CD4-positive, alpha-beta T cell treated with Interleukin-10 for 1 hour (primary cell): Measurements from ENCODE around the gene HLA-B.
"Not testable (repeated sequence)": the region's sequence is repeated elsewhere in the genome, so short reads cannot be mapped to it uniquely, and the experiment has no call there.

ENCODE experiments used
- DNase-seq: peaks from one replicate; pipeline ENCODE4 v3.0.0-alpha.2; 2020

The HLA-B gene

GRCh38 chr6:31381666-31382065, 24.7 kb upstream of the HLA-B start:
- no peak for DNase-seq

GRCh38 chr6:31379850-31380249, 22.9 kb upstream of the HLA-B start:
- DNase-seq = no peak

GRCh38 chr6:31378721-31379103, 21.7 kb upstream of the HLA-B start:
- DNase-seq = no peak

- DNase-seq = no peak
Observed at GRCh38 chr6:31378062-31378720, 21.2 kb upstream of the HLA-B start.

GRCh38 chr6:31377029-31377428, 20.1 kb upstream of the HLA-B start:
- no peak for DNase-seq

- DNase-seq = no peak
Observed at GRCh38 chr6:31375699-31376098, 18.7 kb upstream of the HLA-B start.

- not testable (repeated sequence) for DNase-seq
Observed at GRCh38 chr6:31374118-31374517, 17.1 kb upstream of the HLA-B start.

GRCh38 chr6:31368461-31368860, 11.5 kb upstream of the HLA-B start:
- DNase-seq = no peak

- peak; percentile 87 for DNase-seq
Observed at GRCh38 chr6:31366693-31367470, 9.9 kb upstream of the HLA-B start.

- DNase-seq = no peak
Observed at GRCh38 chr6:31365864-31366263, 8.9 kb upstream of the HLA-B start.

GRCh38 chr6:31363811-31364210, 6.8 kb upstream of the HLA-B start:
- DNase-seq = no peak

- no peak for DNase-seq
Observed at GRCh38 chr6:31362751-31363150, 5.8 kb upstream of the HLA-B start.

GRCh38 chr6:31359581-31359980, 2.6 kb upstream of the HLA-B start:
- no peak for DNase-seq

- DNase-seq = no peak
Observed at GRCh38 chr6:31358302-31358701, 1.3 kb upstream of the HLA-B start.

- DNase-seq = no peak
Observed at GRCh38 chr6:31357886-31358285, 907 bp upstream of the HLA-B start.

- peak; percentile 56 for DNase-seq
Observed at GRCh38 chr6:31356216-31356945, 598 bp downstream of the HLA-B start.

GRCh38 chr6:31355583-31355948, 1.4 kb downstream of the HLA-B start:
- DNase-seq = peak; percentile 40

GRCh38 chr6:31354864-31355582, 2.0 kb downstream of the HLA-B start:
- DNase-seq = peak; percentile 42

GRCh38 chr6:31354158-31354863, 2.7 kb downstream of the HLA-B start:
- peak; percentile 42 for DNase-seq

- peak; percentile 33 for DNase-seq
Observed at GRCh38 chr6:31353384-31353945, 3.5 kb downstream of the HLA-B start.

GRCh38 chr6:31352683-31353383, 4.1 kb downstream of the HLA-B start:
- peak; percentile 64 for DNase-seq

GRCh38 chr6:31352310-31352682, 4.7 kb downstream of the HLA-B start:
- peak; percentile 55 for DNase-seq
